Ramos (cell line): ENCODE measurements around the gene PRM3.

Experiments used
- in situ Hi-C: fragments of 300-500 bp; cut with MboI; formaldehyde crosslinking; loops from one replicate; pipeline ENCODE4 v1.14.3; 2022; ENCODE audit warnings: low sequenced_read_pairs; ENCODE audit not compliant: unreplicated experiment

The PRM3 gene

DNA sequence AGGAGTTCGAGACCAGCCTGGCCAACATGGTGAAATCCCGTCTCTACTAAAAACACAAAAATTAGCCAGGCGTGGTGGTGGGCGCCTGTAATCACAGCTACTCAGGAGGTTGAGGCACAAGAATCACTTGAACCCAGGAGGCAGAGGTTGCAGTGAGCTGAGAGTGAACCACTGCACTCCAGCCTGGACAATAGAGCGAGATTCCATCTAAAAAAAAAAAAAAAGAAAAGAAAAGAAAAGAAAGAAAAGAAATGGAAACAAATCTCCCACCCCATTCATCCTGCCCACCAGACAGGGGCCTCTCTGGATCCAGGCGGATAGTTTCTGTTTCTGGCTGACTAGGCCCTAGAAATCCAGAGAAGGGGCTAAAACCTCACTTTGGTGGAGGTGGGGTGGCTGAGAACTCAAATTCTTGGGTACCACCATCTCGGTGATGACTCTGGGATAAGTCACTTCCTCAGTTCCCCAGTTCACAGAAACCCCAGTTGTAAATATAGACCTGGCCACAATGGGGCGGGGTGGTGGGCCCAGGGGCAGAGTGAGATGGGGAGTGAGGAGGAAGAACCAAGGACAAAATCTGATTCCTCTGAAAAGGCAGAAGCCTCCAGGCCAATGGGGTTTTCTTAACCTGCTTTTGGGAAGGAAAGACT lies 39.6 kb downstream of the PRM3 start:
- in situ Hi-C loops: no loop called here

DNA sequence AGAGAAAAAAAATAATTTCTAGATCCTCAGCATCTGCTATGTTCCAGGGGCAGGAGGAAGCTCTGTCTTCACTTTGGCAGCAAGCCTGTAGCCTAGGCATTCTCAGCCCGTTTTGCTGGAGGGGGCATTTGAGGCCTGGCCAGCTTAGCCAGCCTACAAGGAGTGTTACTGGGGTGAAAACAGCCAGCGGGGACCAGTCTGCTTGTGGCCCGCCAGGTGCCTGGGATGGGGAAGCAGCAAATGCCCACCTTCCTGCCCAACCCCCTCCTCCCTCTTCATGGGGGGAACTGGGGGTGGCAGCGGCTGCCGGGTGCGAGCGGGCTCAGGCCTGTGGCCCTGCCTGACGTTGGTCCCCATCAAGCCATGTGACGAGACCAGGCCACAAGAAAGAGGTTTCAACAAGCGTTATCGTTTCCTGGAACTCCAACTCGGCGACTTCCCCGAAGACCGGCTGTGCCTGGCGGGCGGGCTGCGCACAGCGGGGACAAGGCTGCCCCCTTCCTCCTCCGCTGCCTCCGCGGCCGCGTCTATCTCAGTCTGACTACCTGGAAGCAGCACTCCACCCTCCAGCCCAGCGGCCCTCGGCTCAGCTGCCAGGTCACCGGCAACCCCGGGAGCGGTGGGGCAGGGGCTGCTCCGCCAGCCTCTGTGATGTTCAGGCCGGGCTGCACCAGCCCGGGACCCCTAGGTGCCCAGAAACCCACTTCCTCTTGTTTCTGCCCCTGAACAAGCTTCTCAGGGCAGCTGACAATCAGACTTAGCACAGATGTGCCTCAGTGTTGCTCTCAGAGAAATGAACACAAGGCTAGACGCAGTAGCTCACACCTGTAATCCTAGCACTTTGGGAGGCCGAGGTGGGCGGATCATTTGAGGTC lies 40.3 kb downstream of the PRM3 start:
- in situ Hi-C loops: no loop called here

DNA sequence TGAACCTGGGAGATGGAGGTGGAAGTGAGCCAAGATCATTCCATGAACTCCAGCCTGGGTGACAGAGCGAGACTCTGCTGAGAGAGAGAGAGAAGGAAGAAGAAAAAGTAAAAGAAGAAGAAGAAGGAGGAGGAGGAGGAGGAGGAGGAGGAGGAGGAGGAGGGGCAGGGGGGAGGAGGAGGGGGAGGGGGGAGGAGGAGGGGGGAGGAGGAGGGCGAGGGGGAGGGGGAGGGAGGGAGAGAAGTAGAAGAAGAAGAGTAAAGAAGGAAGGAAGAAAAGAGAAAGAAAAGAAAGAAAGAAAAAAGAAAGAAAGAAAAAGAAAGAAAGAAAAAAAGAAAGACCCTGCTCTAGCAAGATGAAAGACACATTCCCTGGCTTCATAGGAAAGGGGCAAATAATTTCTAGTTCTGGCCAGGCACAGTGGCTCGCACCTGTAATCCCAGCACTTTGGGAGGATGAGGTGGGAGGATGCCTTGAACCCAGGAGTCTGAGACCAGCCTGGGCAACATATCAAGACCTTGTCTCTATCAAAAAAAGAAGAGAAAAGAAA lies 41.1 kb downstream of the PRM3 start:
- in situ Hi-C loops: no loop called here

DNA sequence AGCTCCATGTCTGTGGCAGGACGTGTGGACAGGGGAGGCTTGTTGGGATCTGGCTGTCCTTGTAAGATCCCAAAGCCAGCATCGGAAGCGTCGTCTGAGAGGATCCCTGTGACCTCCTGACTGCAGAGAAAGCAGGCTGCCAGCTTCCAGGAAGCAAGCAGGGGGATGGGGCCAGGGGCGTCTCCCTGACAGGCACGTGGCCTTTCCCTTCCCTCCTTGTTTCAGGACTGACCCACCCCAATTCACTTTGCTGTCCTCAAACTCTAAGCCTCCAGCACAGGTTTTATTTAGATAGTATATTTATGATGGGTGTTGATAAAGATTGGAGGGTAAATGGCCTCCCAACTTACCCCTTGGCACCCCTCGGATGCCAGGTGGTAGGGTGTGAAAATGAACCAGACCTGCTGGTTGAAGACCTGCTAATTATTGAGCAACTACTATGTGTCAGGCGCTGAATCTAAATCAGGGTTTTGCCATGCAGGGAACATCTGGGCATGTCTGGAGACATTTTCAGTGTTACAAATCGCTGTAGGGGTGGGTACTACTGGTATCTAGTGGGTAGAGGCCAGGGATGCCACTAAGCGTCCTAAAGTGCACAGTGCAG lies 42.0 kb downstream of the PRM3 start:
- in situ Hi-C loops: no loop called here

DNA sequence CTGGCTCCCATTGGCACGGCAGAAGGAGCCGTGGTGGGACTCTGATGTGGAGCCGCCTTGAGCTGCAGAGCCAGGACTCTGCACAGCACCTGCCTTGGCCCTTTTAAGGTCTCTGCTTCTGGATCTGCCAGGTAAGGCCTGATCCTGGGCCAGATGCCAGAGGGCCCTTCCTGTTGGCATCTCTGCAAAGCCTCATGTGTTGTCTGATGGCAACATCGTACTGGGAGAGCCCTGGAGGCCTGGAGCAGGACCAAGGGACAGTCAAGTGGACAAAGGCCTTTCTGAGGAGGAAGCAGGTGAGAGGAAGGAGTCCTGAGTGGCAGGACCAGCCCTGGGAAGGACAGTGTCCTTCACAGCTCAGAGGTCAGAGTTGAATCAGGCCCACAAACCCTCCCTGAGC lies 43.5 kb downstream of the PRM3 start:
- in situ Hi-C loops: no loop called here

DNA sequence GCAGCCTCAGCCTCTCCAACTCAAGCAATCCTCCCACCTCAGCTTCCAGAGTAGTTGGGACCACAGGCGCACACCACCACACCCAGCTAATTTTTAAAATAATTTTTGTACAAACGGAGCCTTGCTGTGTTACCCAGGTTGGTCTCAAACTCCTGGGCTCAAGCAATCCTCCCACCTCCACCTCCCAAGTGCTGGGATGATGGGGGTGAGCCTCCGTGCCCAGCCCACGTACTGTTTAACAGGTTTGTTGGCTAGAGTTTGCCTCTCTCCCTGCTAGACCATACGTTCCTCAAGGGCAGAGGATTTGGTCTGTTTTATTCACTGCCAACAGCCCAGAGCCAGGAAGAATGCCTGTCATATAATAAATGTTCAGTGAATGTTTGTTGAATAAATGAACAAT lies 44.0 kb downstream of the PRM3 start:
- in situ Hi-C loops: no loop called here

DNA sequence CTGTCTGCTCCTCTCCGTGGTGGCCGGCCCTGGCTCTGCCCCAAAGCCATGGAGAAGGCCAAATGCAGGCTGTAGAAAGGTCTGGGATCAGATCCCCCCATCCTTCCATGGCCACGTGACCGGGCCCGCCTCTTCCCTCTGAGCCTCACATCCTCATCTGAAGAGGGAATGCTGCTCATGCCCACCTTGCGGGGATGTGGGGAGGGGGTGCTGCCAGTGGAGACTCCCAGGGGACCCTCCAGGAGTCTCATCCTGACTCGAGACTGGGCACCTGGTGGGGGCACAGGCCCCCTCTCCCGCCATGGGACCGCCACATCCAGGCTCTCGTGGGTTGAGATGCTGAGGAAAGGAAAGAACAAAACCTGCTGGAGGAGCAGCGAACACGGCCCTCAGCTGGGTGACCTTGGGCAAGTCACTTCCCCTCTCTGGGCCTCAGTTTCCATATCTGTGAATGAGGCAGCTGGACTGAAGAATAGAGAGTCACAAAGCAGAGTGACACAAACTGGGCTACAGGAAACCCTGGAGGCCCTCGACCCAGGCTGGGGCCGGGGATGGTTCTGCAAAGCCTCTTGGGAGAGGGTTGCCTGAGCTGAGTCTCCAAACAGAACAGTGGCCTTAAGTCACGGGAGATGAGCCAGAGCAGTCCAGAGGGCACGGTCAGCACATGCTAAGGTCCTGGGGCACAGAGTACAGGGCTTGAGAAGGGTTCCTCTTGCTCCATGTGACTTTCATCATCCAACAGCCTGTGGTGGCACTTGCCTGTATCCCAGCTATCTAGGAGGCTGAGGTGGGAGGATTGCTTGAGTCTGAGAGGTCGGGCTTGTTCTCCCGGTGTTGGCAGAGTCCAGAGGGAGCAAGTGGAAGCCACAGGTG lies 47.5 kb downstream of the PRM3 start:
- in situ Hi-C loops: no loop called here

DNA sequence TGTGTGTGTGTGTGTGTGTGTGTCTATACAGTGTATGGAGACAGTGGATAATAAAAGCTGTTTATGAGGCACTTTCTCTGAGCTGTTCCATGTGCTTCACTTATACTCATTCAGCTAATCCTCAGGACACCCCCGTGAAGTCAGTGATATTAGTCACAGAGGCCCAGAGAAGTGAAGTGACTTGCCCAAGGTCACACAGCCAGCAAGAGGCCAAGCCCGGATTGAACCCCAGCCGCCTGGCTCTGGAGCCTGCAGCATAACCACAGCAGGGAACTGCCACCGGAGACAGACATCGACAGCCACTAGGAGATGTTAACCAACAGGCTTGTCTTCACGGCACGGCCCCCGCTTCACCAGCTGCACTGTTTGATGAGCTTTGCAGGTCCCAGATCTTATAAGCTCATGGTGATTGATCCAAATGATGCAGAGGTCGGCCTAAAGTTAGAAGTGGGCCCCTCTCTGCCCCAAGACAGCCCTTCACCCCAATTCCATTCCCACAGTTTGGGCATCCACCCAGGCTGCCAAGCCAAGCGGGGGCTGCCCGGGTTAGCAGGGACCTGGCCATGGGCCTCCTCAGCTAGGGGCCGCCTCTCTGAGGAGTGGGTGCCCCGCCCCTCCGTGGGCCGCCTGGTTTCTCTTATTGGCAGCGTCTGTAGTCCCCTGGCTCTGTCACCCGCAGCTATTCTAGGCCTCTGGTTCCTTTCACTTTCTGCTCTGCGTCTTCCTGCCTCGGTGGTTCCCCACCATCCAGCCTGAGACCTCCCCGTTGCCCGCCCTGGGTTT lies 48.3 kb downstream of the PRM3 start:
- in situ Hi-C loops: no loop called here

DNA sequence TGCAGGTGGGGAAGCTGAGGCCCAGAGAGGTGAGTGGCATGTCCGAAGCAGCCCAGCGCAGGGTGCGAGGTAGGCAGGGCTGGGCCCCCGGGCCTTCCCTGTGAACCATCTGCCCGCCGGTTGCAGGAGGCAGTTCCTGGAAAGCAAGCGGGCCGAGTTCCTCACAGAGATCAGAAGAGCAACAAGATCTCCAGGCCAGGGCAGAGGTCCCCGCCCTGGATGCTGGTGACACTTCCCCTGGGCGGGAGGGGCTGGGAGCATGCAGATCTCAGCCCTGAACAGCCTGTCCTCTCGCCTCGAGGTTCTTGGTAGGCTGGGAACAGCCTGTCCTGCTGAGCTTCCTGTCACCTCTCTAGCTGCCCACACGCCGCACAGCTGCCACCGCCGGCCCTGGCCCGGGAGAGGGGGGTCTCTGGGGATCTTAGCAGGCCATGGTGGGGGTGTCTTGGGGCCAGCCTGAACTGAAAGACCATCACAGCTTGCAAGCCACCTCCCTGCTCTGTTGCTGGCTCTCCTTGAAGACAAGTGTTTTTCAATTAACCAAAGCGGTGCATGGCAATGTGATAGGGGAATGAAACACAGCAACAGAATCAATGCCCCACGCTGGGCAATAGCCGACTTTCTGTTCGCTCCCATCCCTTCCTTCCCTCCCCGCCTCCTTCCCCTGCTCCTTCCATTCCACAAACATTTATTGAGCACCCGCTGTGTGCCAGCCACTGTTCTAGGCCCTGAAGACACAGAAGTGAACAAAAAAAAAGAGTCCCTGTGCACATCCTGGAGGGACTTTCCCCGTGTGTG lies 49.1 kb downstream of the PRM3 start:
- in situ Hi-C loops: no loop called here
